GM20000 (cell line): ENCODE data around the gene RHBDL2.
"Not testable (repeated sequence)": the region's sequence is repeated elsewhere in the genome, so short reads cannot be mapped to it uniquely, and the experiment has no call there.

ENCODE experiments used
- DNase-seq: peaks from one replicate; pipeline ENCODE4 v3.0.0; 2012; ENCODE audit warnings: low spot score
- TF ChIP-seq, protein P1 (sequence below): IDR thresholded peaks from 2 replicates; pipeline ENCODE4 v1.5.1; 2012; ENCODE audit warnings: mild to moderate bottlenecking, control low read depth; ENCODE audit errors: extremely low read depth, missing control alignments

RHBDL2 gene

DNA sequence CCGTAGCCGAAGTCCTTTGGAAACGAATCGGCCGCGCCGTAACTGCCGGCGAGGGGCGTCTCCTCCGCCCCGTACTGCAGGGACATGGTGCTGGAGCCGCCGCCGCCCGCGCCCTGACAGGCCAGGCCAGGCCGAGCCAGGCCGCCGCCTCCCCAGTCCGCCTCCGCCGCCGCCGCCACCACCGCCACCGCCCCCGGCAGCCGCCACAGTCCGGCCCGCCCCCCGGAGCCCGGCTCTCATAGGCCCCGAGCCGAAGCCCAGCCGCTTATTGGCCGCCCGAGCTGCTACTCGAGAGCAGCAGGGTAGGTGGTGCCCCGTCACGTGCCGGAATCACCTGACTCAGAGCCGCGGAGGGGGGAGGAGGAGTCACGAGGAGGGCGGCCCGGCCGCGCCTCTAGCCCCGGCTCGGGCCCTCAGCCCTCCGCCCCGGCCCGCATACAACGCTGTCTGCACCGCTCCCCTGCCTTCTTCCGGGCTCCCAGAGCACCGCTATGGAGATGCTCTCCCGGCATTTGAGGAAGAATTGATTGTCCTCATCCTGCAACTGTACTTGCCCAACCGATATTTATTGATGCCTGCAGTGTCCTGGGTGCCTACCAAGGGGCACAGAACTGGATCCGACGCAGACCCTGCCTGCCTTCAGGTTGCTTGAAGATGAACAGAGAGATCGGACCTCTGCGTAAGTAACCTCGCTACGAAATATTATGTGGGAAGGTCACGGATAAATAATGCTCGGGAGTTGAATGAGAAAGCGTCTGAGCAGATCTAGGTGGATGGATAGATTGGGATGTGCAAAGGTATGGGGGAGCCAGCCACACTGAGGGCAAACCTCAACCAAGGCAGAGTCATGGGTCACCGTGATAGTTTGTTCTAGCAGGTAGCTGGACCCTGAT, 81.8 kb downstream of the RHBDL2 start, which contains the start of gene RRAGC:
Gene RRAGC (minus strand): TSS at position 212 of the 893 bp plus-strand sequence. CDS start 126 bp downstream, at position 86.
- TF ChIP-seq, protein P1, sequence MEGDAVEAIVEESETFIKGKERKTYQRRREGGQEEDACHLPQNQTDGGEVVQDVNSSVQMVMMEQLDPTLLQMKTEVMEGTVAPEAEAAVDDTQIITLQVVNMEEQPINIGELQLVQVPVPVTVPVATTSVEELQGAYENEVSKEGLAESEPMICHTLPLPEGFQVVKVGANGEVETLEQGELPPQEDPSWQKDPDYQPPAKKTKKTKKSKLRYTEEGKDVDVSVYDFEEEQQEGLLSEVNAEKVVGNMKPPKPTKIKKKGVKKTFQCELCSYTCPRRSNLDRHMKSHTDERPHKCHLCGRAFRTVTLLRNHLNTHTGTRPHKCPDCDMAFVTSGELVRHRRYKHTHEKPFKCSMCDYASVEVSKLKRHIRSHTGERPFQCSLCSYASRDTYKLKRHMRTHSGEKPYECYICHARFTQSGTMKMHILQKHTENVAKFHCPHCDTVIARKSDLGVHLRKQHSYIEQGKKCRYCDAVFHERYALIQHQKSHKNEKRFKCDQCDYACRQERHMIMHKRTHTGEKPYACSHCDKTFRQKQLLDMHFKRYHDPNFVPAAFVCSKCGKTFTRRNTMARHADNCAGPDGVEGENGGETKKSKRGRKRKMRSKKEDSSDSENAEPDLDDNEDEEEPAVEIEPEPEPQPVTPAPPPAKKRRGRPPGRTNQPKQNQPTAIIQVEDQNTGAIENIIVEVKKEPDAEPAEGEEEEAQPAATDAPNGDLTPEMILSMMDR, result no peak
- DNase-seq, result peak; percentile 99

- peak; percentile 55 for DNase-seq
- TF ChIP-seq, protein P1, result no peak
Observed at GRCh38 chr1:38858833-38859560, 82.6 kb downstream of the RHBDL2 start.

GRCh38 chr1:38852780-38853179, 88.8 kb downstream of the RHBDL2 start:
- peak; percentile 24 for DNase-seq
- TF ChIP-seq, protein P1, result no peak

- no peak for DNase-seq
- TF ChIP-seq, protein P1, result no peak
Observed at GRCh38 chr1:38848071-38848470, 93.6 kb downstream of the RHBDL2 start.

GRCh38 chr1:38846210-38846609, 95.4 kb downstream of the RHBDL2 start:
- no peak for DNase-seq
- TF ChIP-seq, protein P1, result no peak

DNA sequence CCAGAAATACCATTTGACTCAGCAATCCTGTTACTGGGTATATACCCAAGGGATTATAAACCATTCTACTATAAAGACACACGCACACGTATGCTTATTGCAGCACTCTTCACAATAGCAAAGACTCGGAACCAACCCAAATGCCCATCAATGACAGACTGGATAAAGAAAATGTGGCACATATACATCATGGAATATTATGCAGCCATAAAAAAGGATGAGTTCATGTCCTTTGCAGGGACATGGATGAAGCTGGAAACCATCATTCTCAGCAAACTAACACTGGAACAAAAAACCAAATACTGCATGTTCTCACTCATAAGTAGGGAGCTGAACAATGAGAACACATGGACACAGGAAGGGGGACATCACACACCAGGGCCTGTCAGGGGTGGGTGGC, 96.5 kb downstream of the RHBDL2 start:
- DNase-seq, result not testable (repeated sequence)

- TF ChIP-seq, protein P1, result no peak
- DNase-seq, result no peak
Observed at GRCh38 chr1:38840281-38840680, 101.3 kb downstream of the RHBDL2 start.
